Stimulated activated CD4-positive, alpha-beta T cell treated with anti-CD3 and anti-CD28 coated beads, Interleukin-2, amount 100 ng/mL, for 48 hours (primary cell): ENCODE results near the gene KRTAP5-5.
A peak's percentile ranks its signal among the peaks of the same experiment; 100 is the strongest.
"Not testable (repeated sequence)": the region's sequence is repeated elsewhere in the genome, so short reads cannot be mapped to it uniquely, and the experiment has no call there.

Experiments used
- DNase-seq, 2 donors: peaks; one replicate each; pipeline ENCODE4 v3.0.0-alpha.2; 2020

The KRTAP5-5 gene

GRCh38 chr11:1642288-1643145, 12.9 kb downstream of the KRTAP5-5 start:
- DNase-seq: no peak

GRCh38 chr11:1643146-1643690, 13.6 kb downstream of the KRTAP5-5 start:
- no peak for DNase-seq

GRCh38 chr11:1644601-1645356, 15.2 kb downstream of the KRTAP5-5 start:
- no peak for DNase-seq

- DNase-seq: no peak
These were observed 15.8 kb downstream of the KRTAP5-5 start for GRCh38 chr11:1645357-1645821.

- not testable (repeated sequence) for DNase-seq
These were observed 17.0 kb downstream of the KRTAP5-5 start for GRCh38 chr11:1646540-1646939.

- DNase-seq: no peak
These were observed 18.5 kb downstream of the KRTAP5-5 start for GRCh38 chr11:1647901-1648652.

- DNase-seq: no peak
These were observed 19.3 kb downstream of the KRTAP5-5 start for GRCh38 chr11:1648653-1649420.

- no peak for DNase-seq
These were observed 20.7 kb downstream of the KRTAP5-5 start for GRCh38 chr11:1650034-1650917.

GRCh38 chr11:1650918-1651262, 21.3 kb downstream of the KRTAP5-5 start:
- no peak for DNase-seq

GRCh38 chr11:1651411-1651980, 21.9 kb downstream of the KRTAP5-5 start:
- DNase-seq: no peak

- no peak for DNase-seq
These were observed 22.5 kb downstream of the KRTAP5-5 start for GRCh38 chr11:1652026-1652425.

GRCh38 chr11:1652442-1652770, 22.8 kb downstream of the KRTAP5-5 start:
- DNase-seq: no peak

- DNase-seq: peak; percentile 81 to 85
These were observed 23.4 kb downstream of the KRTAP5-5 start for GRCh38 chr11:1652771-1653540.

- DNase-seq: no peak
These were observed 24.2 kb downstream of the KRTAP5-5 start for GRCh38 chr11:1653541-1654387.

- no peak for DNase-seq
These were observed 25.0 kb downstream of the KRTAP5-5 start for GRCh38 chr11:1654388-1655167.

GRCh38 chr11:1655168-1656060, 25.8 kb downstream of the KRTAP5-5 start:
- no peak for DNase-seq

- DNase-seq: no peak
These were observed 26.5 kb downstream of the KRTAP5-5 start for GRCh38 chr11:1656061-1656441.
